HUES64 (cell line): ENCODE data around the gene ZFP64.

ENCODE experiments used
- H3K27ac ChIP-seq: 2 replicates; pipeline ENCODE4 v1.7.0; 2013; ENCODE audit warnings: low read depth, low read length, inconsistent platforms
- H3K27me3 ChIP-seq: 2 replicates; pipeline ENCODE4 v1.6.1; 2013; ENCODE audit warnings: mild to moderate bottlenecking, low read length; ENCODE audit not compliant: insufficient read depth
- H3K36me3 ChIP-seq: 2 replicates; pipeline ENCODE4 v1.6.1; 2013; ENCODE audit warnings: mild to moderate bottlenecking, low read length; ENCODE audit not compliant: insufficient read depth
- H3K4me1 ChIP-seq: 2 replicates; pipeline ENCODE4 v1.6.1; 2013; ENCODE audit warnings: mild to moderate bottlenecking, low read length, moderate library complexity; ENCODE audit not compliant: insufficient read depth
- H3K4me3 ChIP-seq: 2 replicates; pipeline ENCODE4 v1.5.1; 2013; ENCODE audit warnings: mild to moderate bottlenecking, low read length, moderate library complexity
- H3K9ac ChIP-seq: 2 replicates; pipeline ENCODE4 v1.6.1; 2013; ENCODE audit warnings: mild to moderate bottlenecking, low read depth, low read length
- H3K9me3 ChIP-seq: 2 replicates; pipeline ENCODE4 v1.6.1; 2013; ENCODE audit warnings: low read depth, low read length; ENCODE audit not compliant: insufficient read depth
- WGBS: fragments of 150-250, 120-280 bp; methylation state at CpG from one replicate; pipeline ENCODE4 v1.1.7; 2013; ENCODE audit warnings: missing lambda C conversion rate; 5-methylcytosine and 5-hydroxymethylcytosine counted together

ZFP64 gene

GRCh38 chr20:52103913-52104545 is 87.5 kb downstream of the ZFP64 start:
- Histone ChIP-seq H3K27me3 (peaks cover 74% of the 10 kb centered on the region), H3K9ac (peak overlapping the region; percentile 12), H3K9me3 (no peaks in the 10 kb centered on the region), H3K4me1 (peaks cover 14% of the 10 kb centered on the region), H3K36me3 (no peaks in the 10 kb centered on the region), H3K4me3 (peak overlapping the region; percentile 67), H3K27ac (peak overlapping the region; percentile 65; the same call in 1 of the 2 replicates)
- WGBS = under 1% methylated on average over 29 of the region's 33 CpGs

GRCh38 chr20:52103335-52103912 is 88.2 kb downstream of the ZFP64 start:
- Histone ChIP-seq H3K27me3 (peaks cover 76% of the 10 kb centered on the region), H3K4me1 (peaks cover 14% of the 10 kb centered on the region), H3K4me3 (peak overlapping the region; percentile 67), H3K9me3 (no peaks in the 10 kb centered on the region), H3K36me3 (no peaks in the 10 kb centered on the region), H3K27ac (peak overlapping the region; percentile 65; the same call in 1 of the 2 replicates), H3K9ac (peak overlapping the region; percentile 12)
- 3% methylated on average over 19 of the region's 23 CpGs for WGBS

GRCh38 chr20:52102559-52102958 is 89.0 kb downstream of the ZFP64 start:
- no peak overlapping the region for H3K4me3 ChIP-seq
- no peak overlapping the region for H3K9ac ChIP-seq
- no peaks in the 10 kb centered on the region for H3K9me3 ChIP-seq
- no peaks in the 10 kb centered on the region for H3K36me3 ChIP-seq
- 93% methylated on average over 4 of the region's 4 CpGs for WGBS
- no peak overlapping the region for H3K27ac ChIP-seq
- H3K4me1 ChIP-seq = peaks cover 14% of the 10 kb centered on the region
- peaks cover 69% of the 10 kb centered on the region for H3K27me3 ChIP-seq

- no peak overlapping the region for H3K4me3 ChIP-seq
- peaks cover 14% of the 10 kb centered on the region for H3K4me1 ChIP-seq
- no peaks in the 10 kb centered on the region for H3K9me3 ChIP-seq
- 76% methylated on average over 4 of the region's 4 CpGs for WGBS
- no peak overlapping the region for H3K9ac ChIP-seq
- H3K27ac ChIP-seq = no peak overlapping the region
- H3K36me3 ChIP-seq = peaks cover 1% of the 10 kb centered on the region
- peaks cover 65% of the 10 kb centered on the region for H3K27me3 ChIP-seq
Measured at GRCh38 chr20:52102126-52102525, 89.5 kb downstream of the ZFP64 start.
